Right cardiac atrium (tissue), 5 donors: ENCODE data around the gene COL8A2. TPM values are rescaled to one million over a fixed set of nuclear protein-coding genes. Genes with fewer than 3 reads are reported as not detected.

Experiments
- ATAC-seq, 2 donors: fragments of 200-7000 bp; cut with Tn5 transposase; one replicate each; pipeline versions ENCODE4 v1.8.0 to v1.9.1; 2020; ENCODE audit warnings: moderate library complexity in 2 of 2, mild to moderate bottlenecking in 1 of 2
- DNase-seq, 3 donors: peaks; one replicate each; pipeline ENCODE4 v3.0.0-alpha.2; 2020
- H3K27ac ChIP-seq: one replicate; pipeline ENCODE4 v1.5.1; 2013; ENCODE audit warnings: mild to moderate bottlenecking, low read length, control low read depth, moderate library complexity
- H3K27me3 ChIP-seq: one replicate; pipeline ENCODE4 v1.6.1; 2013; ENCODE audit not compliant: control insufficient read depth, insufficient read depth
- H3K4me1 ChIP-seq: one replicate; pipeline ENCODE4 v1.6.1; 2013; ENCODE audit warnings: low read length; ENCODE audit not compliant: control insufficient read depth, insufficient read depth
- H3K4me3 ChIP-seq: one replicate; pipeline ENCODE4 v1.5.1; 2013; ENCODE audit warnings: low read length, control low read depth
- H3K9me3 ChIP-seq: one replicate; pipeline ENCODE4 v1.6.1; 2013; ENCODE audit warnings: low read length; ENCODE audit not compliant: control insufficient read depth
- WGBS: extraction: QIAGEN DNeasy Blood & Tissue Kit; methylation state at CpG from one replicate; pipeline ENCODE4 v1.1.7; 2013; 5-methylcytosine and 5-hydroxymethylcytosine counted together
- intact Hi-C, 4 donors: fragments of 100-400 bp; cut with DNase I; formaldehyde crosslinking; loops; one replicate each; pipeline versions ENCODE4 v1.11.0 to v1.14.0; 2022 to 2023
- polyA plus RNA-seq: library from polyadenylated mRNA; stranded (reverse); fragments of 200-250 nt; gene quantifications from one replicate; pipeline ENCODE4 v1.2.3, GENCODE V29; 2013
- total RNA-seq, 4 donors: library from RNA; stranded (reverse); fragmentation: NEBNext Ultra II Directional; extraction: Animal tissue kit (Norgen Biotek cat#: 25700); gene quantifications; one replicate each; pipeline ENCODE4 v1.2.1, GENCODE V29; 2021
- donor health status: healthy with polysubstance abuse.
- donor health status: DM: no; HTN: yes; CAD: no.
- donor health status: DM: no; HTN: no; CAD: no.
- donor health status: DM: no; HTN: yes; CAD: no; lungs with severe emphysema.
- donor health status: DM: yes; HTN: yes; CAD: no.

COL8A2 gene
- total and polyA plus RNA-seq, 5 donors: 2.4 to 4.1 (median 3.1) TPM

DNA sequence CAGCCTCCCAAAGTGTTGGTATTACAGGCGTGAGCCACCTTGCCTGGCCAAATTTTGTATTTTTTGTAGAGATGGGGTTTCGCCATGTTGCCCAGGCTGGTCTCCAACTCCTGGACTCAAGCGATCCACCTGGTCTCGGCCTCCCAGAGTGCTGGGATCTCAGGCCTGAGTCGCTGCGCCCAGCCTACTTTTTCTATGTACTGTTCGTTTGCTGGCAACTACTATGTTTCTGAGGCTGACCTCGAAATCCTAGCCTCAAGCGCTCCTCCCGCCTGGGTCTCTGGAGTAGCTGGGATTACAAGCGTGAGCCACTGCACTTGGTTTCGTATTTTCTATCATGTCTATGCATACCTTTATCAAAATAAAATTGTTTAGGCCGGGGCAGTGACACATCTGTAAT lies 41.8 kb downstream of the COL8A2 start:
- intact Hi-C loops: no loop called here

DNA sequence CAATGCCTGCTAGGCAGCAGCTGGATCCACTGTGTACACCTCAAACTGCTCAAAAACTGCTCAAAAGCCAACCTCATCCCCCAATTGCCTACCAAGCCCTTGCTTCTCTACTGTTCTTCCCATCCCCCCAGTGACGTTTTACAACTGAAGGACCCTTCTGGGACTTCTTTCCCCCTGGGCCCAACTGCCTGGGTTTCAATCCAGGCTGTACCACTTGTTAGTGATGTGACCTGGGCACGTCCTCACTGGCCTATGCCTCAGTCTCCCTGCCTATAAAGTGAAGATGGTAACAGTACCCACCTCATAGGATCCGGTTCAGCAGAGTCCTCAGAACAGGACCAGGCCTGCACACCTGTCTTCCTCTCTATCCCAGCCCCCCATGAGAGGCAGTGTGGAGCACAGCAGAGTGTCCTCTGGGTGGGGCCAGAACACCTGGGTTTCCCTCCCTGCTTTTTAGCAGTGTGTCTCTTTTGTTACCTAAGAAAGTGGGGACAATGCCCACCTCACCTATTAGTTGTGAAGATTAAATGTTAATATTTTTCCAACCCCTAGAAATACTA lies 43.0 kb downstream of the COL8A2 start:
- Histone ChIP-seq H3K27ac (no peak overlapping the region), H3K9me3 (no peaks in the 10 kb centered on the region), H3K27me3 (no peaks in the 10 kb centered on the region), H3K4me1 (no peaks in the 10 kb centered on the region), H3K4me3 (no peak overlapping the region)
- intact Hi-C loops: no loop called here
- ATAC-seq (no peak), DNase-seq (no peak)
- WGBS: 69% methylated on average over 3 of the region's 3 CpGs

More for the DNA sequence above, 41.8 kb downstream of the COL8A2 start:
- Histone ChIP-seq H3K27me3 (no peaks in the 10 kb centered on the region), H3K9me3 (no peaks in the 10 kb centered on the region), H3K4me1 (no peaks in the 10 kb centered on the region), H3K4me3 (no peak overlapping the region), H3K27ac (no peak overlapping the region)
- no peak for DNase-seq
- WGBS: 87% methylated on average over 13 of the region's 13 CpGs
- ATAC-seq: no peak

DNA sequence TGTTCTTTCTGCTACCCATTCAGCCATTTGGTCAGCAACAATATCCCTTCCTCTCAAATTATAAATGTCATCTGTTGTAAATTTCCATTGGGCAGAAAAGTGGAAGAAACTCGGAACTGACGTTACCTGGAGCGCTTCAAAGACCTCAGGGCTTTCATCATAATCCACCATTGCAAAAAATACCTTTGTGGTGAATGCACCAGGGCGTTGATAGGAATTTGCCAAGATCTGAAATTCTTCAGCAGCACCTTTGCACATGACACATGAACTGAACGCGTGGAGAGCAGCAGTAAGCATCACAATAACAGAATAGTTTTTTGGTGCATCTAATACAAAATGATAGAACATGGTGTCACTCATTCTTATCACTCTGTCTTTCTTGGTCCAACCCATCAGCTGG lies 44.2 kb downstream of the COL8A2 start:
- Histone ChIP-seq H3K9me3 (no peaks in the 10 kb centered on the region), H3K27me3 (no peaks in the 10 kb centered on the region), H3K4me3 (no peak overlapping the region), H3K4me1 (no peaks in the 10 kb centered on the region), H3K27ac (no peak overlapping the region)
- WGBS: 68% methylated on average over 6 of the region's 6 CpGs
- ATAC-seq: no peak
- no peak for DNase-seq
- intact Hi-C loops: no loop called here

DNA sequence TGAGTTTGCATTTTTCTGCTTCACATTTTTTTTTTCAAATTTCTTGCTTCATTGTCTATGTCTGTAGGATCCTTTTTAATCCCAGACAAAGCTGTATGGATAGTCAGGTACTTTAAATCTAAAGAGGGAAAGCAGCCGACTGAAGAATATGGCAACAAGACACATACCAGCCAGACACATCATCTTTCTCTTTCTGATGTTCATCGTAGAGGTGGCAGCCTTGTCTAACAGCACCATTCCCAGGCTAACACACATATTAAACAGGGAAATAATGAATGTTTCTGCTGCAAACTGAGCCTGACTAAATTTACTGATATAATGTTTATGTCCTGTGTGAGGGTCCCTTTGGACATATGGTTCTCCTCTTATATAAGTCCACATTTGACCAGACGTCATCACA lies 44.8 kb downstream of the COL8A2 start:
- intact Hi-C loops: no loop called here
- ATAC-seq: no peak
- Histone ChIP-seq H3K4me3 (no peak overlapping the region), H3K27ac (no peak overlapping the region), H3K4me1 (no peaks in the 10 kb centered on the region), H3K27me3 (no peaks in the 10 kb centered on the region), H3K9me3 (no peaks in the 10 kb centered on the region)
- WGBS: 50% methylated on average over 3 of the region's 3 CpGs
- DNase-seq: no peak

DNA sequence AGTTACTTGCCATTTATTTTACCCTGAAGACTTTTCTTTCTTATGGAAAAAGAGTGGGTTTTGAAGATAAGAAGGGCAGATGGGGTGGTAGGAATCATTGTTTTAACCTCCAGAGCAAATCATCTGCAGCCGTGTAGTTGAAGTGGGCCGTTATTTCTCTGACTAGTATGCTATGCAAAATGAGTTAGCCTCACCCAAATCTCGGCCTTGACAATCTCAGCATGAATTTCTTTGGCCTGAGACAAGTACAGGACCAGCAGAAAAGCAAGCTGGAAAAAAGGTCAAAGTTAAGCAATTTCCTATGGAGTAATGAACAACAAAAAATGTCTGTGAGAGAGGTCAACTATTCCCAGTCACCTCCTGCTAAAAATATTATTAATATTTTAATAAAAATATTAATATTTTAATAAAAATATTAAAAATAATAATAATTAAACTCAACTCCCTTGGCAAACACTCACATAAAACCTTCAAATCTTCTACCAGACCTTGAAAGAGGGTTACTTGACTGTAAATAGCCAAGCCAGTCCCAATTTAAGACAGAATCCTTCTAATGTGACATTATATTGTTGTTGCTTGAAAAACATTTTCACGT lies 47.9 kb downstream of the COL8A2 start:
- 46% methylated on average over 4 of the region's 4 CpGs for WGBS
- intact Hi-C loops: no loop called here
- no peak overlapping the region for H3K4me3 ChIP-seq
- no peak for DNase-seq
- H3K27me3 ChIP-seq: no peaks in the 10 kb centered on the region
- no peak for ATAC-seq
- H3K9me3 ChIP-seq: no peaks in the 10 kb centered on the region
- H3K27ac ChIP-seq: no peak overlapping the region
- H3K4me1 ChIP-seq: no peaks in the 10 kb centered on the region

DNA sequence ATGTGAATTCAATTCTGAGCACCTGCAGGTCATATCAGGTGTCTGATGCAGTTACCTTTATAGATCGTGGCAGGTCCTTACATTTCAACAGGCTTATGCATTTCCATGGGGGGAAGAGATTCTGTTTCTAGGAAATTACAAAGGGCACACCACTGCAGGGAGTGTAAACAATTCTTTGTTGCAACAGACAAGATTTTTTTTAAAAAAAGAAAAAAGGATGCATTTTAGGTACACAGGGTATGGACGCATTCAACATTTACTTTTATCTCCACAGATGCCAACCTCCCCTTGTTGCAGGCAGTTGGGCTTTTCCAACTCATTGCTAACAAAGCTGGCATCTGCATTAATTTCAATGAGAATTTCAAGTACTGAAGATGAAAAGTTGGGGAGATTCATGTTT lies 54.7 kb downstream of the COL8A2 start:
- DNase-seq (no peak), ATAC-seq (no peak)
- intact Hi-C loops: no loop called here
- no peak overlapping the region for H3K27ac ChIP-seq
- WGBS: 82% methylated on average over 2 of the region's 2 CpGs
- H3K4me1 ChIP-seq: no peaks in the 10 kb centered on the region
- no peaks in the 10 kb centered on the region for H3K9me3 ChIP-seq
- H3K27me3 ChIP-seq: no peaks in the 10 kb centered on the region
- no peak overlapping the region for H3K4me3 ChIP-seq

DNA sequence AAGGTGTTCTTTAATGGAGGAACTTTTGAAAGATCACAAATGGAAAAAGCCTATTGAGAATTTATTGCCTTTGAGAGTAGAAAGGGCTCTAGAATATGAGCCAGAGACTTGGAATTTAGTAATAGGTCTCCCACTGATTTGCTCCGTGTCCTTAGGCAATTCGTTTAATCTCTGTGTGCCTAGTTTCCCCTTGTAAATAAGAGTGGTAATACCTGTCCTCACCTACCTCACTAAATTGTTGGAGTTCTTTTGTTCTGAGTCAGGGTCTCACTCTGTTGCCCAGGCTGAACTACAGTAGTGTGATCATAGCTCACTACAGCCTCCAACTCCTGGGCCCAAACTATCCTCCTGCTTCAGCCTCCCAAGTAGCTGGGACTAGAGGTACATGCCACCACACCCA lies 56.2 kb downstream of the COL8A2 start:
- Histone ChIP-seq H3K27ac (no peak overlapping the region), H3K4me3 (no peak overlapping the region), H3K27me3 (no peaks in the 10 kb centered on the region), H3K4me1 (no peaks in the 10 kb centered on the region), H3K9me3 (no peaks in the 10 kb centered on the region)
- DNase-seq (no peak), ATAC-seq (no peak)
- WGBS: 93% methylated on average over 2 of the region's 2 CpGs
- intact Hi-C loops: no loop called here

DNA sequence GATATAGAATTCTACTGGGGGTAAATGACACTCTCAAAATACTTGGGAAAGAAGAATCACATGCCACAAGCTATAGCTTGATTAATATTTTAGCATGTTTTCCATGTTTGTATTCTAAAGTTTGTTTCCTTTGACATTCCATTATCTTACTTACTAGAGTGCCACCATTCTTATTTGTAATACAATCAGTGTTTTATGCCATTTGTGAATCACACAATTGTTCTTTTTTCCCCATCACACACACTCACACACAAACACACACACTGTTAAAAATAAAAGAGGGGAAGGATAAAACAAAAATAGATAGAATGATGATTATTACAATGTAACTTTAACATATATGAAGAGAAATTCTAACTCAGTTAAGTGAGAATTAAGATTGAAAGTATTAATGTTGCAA lies 57.2 kb downstream of the COL8A2 start:
- DNase-seq (no peak), ATAC-seq (no peak)
- Histone ChIP-seq H3K27me3 (no peaks in the 10 kb centered on the region), H3K4me3 (no peak overlapping the region), H3K9me3 (no peaks in the 10 kb centered on the region), H3K4me1 (no peaks in the 10 kb centered on the region), H3K27ac (no peak overlapping the region)
- intact Hi-C loops: no loop called here

DNA sequence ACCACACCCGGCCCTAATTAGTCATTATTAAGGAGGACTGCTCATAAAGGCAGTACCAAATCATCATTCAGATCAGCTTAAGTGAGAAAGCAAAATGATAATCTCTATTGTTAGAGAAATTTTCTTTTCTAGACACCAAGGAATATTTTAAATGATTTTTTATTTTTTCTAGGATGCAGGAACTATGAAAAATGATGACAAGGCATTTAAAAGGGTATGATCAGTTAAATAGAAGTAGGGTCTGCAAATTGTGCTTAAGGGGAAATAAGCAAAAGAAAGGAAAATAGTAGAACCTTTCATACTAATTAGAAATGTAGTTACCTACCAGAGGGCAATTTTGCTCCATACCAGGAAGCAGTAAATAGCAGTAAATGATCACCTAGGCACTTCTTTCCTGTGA lies 62.7 kb downstream of the COL8A2 start:
- DNase-seq: no peak
- Histone ChIP-seq H3K27me3 (no peaks in the 10 kb centered on the region), H3K27ac (no peak overlapping the region), H3K4me1 (no peaks in the 10 kb centered on the region), H3K4me3 (no peak overlapping the region), H3K9me3 (no peaks in the 10 kb centered on the region)
- ATAC-seq: no peak
- WGBS: 98% methylated on average over 1 of the region's 1 CpG
- intact Hi-C loops: no loop called here

DNA sequence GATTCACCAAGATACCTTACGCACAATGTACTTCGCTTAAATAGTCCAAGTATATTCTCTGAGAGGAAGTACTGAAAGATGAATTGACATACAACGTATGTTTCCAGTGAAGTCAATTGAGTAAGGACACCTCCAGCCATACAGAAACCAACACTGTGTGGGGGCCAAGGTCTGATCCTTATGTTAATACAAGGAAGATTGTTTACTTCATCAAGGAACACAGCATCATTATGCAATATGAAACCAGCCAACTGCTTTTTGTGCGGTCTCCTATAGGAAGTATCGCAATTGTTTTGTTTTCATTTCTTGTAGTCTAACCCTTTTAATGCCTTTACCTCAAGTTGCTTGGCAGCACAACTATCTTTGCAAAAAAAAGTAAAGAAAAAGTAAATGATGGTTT lies 69.3 kb downstream of the COL8A2 start:
- intact Hi-C loops: no loop called here
- ATAC-seq (no peak), DNase-seq (no peak)
- H3K27me3 ChIP-seq: no peaks in the 10 kb centered on the region
- no peaks in the 10 kb centered on the region for H3K9me3 ChIP-seq
- 86% methylated on average over 5 of the region's 5 CpGs for WGBS
- no peak overlapping the region for H3K4me3 ChIP-seq
- H3K4me1 ChIP-seq: no peaks in the 10 kb centered on the region
- no peak overlapping the region for H3K27ac ChIP-seq

DNA sequence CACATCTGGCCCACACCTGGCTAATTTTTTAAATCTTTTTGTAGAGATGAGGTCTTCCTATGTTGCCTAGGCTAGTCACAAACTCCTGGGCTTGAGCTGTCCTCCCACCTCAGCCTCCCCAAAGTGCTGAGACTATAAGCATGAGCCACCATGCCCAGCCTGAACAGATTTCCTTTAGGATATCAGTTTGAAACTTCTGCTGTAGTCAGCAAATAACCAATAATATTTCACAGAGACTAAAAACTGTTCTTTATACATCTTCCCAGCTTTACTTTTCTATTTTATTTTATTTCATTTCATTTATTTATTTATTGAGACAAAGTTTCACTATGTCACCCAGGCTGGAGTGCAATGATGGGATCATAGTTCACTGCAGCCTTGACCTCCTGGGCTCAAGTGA lies 71.0 kb downstream of the COL8A2 start:
- no peak overlapping the region for H3K27ac ChIP-seq
- H3K9me3 ChIP-seq: no peaks in the 10 kb centered on the region
- H3K27me3 ChIP-seq: no peaks in the 10 kb centered on the region
- intact Hi-C loops: no loop called here
- H3K4me3 ChIP-seq: no peak overlapping the region
- ATAC-seq: no peak
- no peaks in the 10 kb centered on the region for H3K4me1 ChIP-seq
- DNase-seq: no peak

DNA sequence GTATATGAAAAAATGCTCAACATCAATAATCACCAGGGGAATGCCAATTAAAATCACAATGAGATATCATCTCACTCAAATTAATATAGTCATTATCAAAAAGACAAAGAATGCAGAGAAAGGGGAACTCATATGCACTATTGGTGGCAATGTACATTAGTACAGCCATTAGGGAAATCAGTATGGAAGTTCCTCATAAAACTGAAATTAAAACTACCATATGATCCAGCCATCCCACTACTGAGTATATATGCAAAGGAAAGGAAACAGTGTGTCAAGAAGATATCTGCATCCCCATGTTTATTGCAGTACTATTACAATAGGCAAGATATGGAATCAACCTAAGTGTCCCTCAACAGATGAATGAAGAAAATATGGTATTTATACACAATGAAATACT lies 73.2 kb downstream of the COL8A2 start:
- no peak overlapping the region for H3K27ac ChIP-seq
- no peaks in the 10 kb centered on the region for H3K9me3 ChIP-seq
- no peaks in the 10 kb centered on the region for H3K27me3 ChIP-seq
- ATAC-seq: no peak
- intact Hi-C loops: no loop called here
- H3K4me1 ChIP-seq: no peaks in the 10 kb centered on the region
- H3K4me3 ChIP-seq: no peak overlapping the region
- DNase-seq: no peak
